ENCODE measurements around the gene C12orf75. TPM values are rescaled to one million over a fixed set of nuclear protein-coding genes. Genes with fewer than 3 reads are reported as not detected.

Gene C12orf75
- total and polyA plus RNA-seq, 2 donors (not counting 3 experiments of a cell fraction or from before 2014, with no cell fraction given), result 23.6 to 60.7 TPM

- intact Hi-C loops (cut with micrococcal nuclease), result no loop called here
- H4K20me1 ChIP-seq (replicated peaks; ENCODE audit: control insufficient read depth, extremely low read depth, insufficient read depth, low read length), result no peaks in the 10 kb centered on the region
- no peaks in the 10 kb centered on the region for H3K27me3 ChIP-seq (ENCODE audit: control insufficient read depth in 2 of 2, insufficient read depth in 2 of 2, low read length in 2 of 2)
- no peaks in the 10 kb centered on the region for H3K4me1 ChIP-seq (ENCODE audit: control insufficient read depth, extremely low read depth, insufficient read depth, low read length)
- ChIA-PET CTCF (interaction anchor here (1.1 kb wide), 1 partner anchor 16 kb away, joined by 3 read pairs; no protein-coding TSS in a partner anchor), POLR2A (no interaction called here)
- H3K36me3 ChIP-seq (ENCODE audit: control insufficient read depth in 2 of 2, extremely low read depth in 1 of 2, insufficient read depth in 2 of 2, low read length in 2 of 2), result no peaks in the 10 kb centered on the region
- no peak overlapping the region for H2AFZ ChIP-seq (ENCODE audit: low read depth, low read length)
- no peak overlapping the region for H3K27ac ChIP-seq (ENCODE audit: insufficient read depth, low read depth, low read length)
- no peaks in the 10 kb centered on the region for H3K9me3 ChIP-seq (replicated peaks; ENCODE audit: control insufficient read depth, insufficient read depth, low read length)
- no peaks in the 10 kb centered on the region for H3K79me2 ChIP-seq (ENCODE audit: control insufficient read depth, insufficient read depth, low read length)
- H3K4me3 ChIP-seq (replicated peaks in 1 of 3; ENCODE audit: insufficient read depth in 1 of 3, low read depth in 1 of 3, low read length in 3 of 3), result no peak overlapping the region
- no TSS peak for BruUV-seq (replicated peaks)
- no peak for TF ChIP-seq GATA2 (IDR thresholded peaks at IDR 0.05; ENCODE audit: insufficient read depth, insufficient read length, low read depth, low read length)
- no peak for TF ChIP-seq POLR2A (IDR thresholded peaks at IDR 0.05; ENCODE audit: low read depth, low read length)
- no peak for TF ChIP-seq JUN (IDR thresholded peaks at IDR 0.05; ENCODE audit: borderline replicate concordance, insufficient read depth, insufficient read length, low read depth)
- no peak for TF ChIP-seq CTCF (IDR thresholded peaks at IDR 0.05; ENCODE audit: extremely low read depth in 1 of 2, insufficient read depth in 1 of 2, low read depth in 1 of 2, low read length in 2 of 2)
- no peak for TF ChIP-seq MAX (IDR thresholded peaks at IDR 0.05; ENCODE audit: insufficient read depth, insufficient read length)
- no peak for TF ChIP-seq POLR2AphosphoS5 (IDR thresholded peaks at IDR 0.05; ENCODE audit: insufficient read depth, low read depth, low read length)
- no peak for TF ChIP-seq FOS (IDR thresholded peaks at IDR 0.05; ENCODE audit: borderline replicate concordance, insufficient read depth, low read length)
- no peak for TF ChIP-seq MYC (IDR thresholded peaks at IDR 0.05; ENCODE audit: low read depth, low read length)
- TF ChIP-seq EZH2 (IDR thresholded peaks at IDR 0.05; ENCODE audit: borderline replicate concordance, low read depth, low read length, severe bottlenecking), result no peak
- no peak overlapping the region for H3K4me2 ChIP-seq (ENCODE audit: insufficient read depth, low read length)
- DNase-seq (ENCODE audit: low read depth, low spot score), result peak; percentile 17
- FAIRE-seq, result peak; percentile 38
- dilution Hi-C loops (cut with MboI; ENCODE audit: extremely low pct_ligation_motif_present, low sequenced_read_pairs), result no loop called here
- no peak overlapping the region for H3K9ac ChIP-seq (replicated peaks; ENCODE audit: extremely low read depth, insufficient read depth, low read length)
- no peaks in the 10 kb centered on the region for H3K9me1 ChIP-seq (replicated peaks; ENCODE audit: control insufficient read depth, extremely low read depth, insufficient read depth, low read length)
Measured at GRCh38 chr12:105315130-105315529, 15.4 kb upstream of the C12orf75 start.
